H54 (cell line): ENCODE results near the gene CXorf65.

Experiments used
- DNase-seq: peaks from one replicate; pipeline ENCODE4 v3.0.0; 2011; ENCODE audit warnings: low spot score, mixed read lengths; ENCODE audit not compliant: insufficient read length
- FAIRE-seq: peaks from 3 replicates; lab custom pipeline; 2011; peaks lifted over from hg19 to GRCh38; lab: Jason Lieb, UNC
- POLR2A ChIP-seq: IDR thresholded peaks from 2 replicates; pipeline ENCODE4 v1.6.1; 2011; ENCODE audit warnings: low read depth, mild to moderate bottlenecking, low read length

The CXorf65 gene

DNA sequence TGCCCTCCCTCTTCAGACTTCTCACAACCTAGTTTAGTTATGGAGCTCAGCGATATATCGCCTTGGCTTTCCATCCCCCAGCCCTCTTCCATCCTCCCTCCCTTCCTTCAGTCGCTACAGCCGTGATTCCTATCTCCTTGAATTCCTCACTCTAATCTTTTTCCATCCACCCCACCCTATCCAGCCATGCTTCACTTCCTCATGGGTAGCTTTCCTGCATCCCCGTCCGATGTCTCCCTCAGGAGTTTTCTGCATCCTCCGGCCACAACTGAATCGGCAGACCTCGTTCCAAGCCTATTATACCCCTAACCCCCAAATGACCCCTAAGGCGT, 38.9 kb downstream of the CXorf65 start:
- DNase-seq (no peak), FAIRE-seq (no peak)
- TF ChIP-seq POLR2A = no peak

DNA sequence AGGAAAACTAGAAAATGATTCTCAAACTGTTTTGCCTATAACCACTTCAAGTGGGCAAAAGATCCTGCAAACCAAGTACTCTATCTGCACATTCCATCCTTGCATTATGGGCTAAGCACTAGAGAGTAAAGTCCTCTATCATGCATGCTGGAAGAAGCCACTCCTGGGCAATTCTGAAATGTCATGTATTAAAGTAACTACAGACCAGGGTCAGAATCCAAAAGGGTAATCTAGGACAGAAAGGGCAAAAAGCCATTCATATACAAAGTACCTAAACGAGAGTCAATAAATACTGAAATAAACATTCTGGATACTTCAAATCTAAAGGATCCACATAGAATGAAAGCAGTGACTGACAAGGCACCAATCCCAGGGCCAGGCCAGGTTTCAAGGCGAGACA, 39.5 kb downstream of the CXorf65 start:
- FAIRE-seq = no peak
- no peak for TF ChIP-seq POLR2A
- no peak for DNase-seq

DNA sequence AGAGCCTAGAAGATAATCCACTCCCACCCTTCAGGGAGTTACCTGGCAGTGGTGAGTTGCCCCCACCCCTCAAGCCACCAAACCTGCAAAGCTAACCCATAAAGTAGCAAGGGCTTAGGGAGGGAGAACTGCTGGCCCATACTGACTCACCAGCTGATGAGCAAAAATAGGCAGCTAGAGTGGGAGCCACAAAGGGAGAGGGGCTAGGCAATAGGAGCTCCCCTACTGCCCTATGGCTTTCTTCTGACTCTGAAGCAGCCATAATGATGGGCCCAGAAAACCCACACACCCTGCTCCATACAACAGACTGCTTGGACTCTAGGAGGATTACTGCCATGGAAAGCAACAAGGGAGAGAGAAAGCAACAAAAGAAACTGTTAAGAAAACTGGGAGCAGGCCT, 46.4 kb downstream of the CXorf65 start:
- FAIRE-seq (no peak), DNase-seq (no peak)
- no peak for TF ChIP-seq POLR2A

DNA sequence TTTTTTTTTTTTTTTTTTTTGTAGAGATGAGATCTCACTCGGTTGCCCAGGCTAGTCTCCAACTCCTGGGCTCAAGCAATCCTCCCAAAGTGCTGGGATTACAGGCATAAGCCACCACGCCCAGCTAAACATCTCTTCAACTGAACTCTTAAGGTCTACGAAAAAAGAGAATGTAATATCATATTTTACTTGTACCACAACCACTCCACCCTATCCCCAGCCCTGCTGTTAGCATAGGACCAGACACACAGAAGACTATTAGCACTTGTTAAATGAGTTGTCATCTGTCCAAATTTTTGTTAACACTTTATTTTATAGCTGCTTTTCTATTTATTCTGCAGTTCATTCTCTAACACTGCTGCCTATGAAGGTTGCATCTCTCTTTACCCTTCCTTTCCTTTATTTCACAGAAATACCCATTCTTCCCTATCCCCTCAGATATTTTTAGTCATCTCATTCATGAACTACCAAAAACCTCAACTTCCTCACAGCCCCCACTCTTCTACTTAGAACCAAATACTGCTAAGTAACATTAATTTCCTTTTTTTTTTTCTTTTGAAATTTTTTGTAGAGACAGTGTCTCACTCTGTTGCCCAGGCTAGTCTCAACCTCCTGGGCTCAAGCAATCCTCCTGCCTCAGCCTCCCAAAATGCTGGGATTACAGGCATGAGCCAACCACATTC, 48.6 kb downstream of the CXorf65 start:
- no peak for FAIRE-seq
- DNase-seq = no peak
- no peak for TF ChIP-seq POLR2A

DNA sequence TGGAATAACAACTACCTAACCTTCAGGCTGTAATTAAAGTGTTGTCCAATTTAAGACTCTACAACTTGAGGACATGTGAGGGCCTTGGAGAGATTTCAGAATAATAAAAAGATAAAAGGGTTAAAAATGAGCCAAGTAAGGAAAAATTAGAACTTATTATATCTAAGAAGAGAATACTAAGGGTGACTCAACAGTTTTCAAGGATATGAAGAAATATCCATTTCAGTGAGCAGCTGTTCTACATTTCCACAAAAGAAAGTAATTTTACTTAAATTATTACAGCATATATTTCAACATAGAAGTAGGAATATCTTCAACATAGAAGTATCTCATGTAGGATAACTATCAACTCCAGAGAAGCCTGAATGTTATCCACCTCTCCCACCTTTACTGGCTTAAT, 49.7 kb downstream of the CXorf65 start:
- FAIRE-seq = no peak
- no peak for TF ChIP-seq POLR2A
- no peak for DNase-seq
